Karpas-422 (cell line): ENCODE measurements around the gene B3GAT1. TPM values are rescaled to one million over a fixed set of nuclear protein-coding genes. Genes with fewer than 3 reads are reported as not detected.

Experiments used
- total RNA-seq: library from RNA; depleted of rRNA; stranded (reverse); fragments of >200 nt; shearing (Covaris generic); gene quantifications from 2 replicates; pipeline ENCODE4 v1.2.3, GENCODE V29; 2014; ENCODE audit warnings: low replicate concordance; rRNA removed

Gene B3GAT1
- total RNA-seq, 1 experiment from 2014 or later = not detected

Other genes starting within 250 kb of the B3GAT1 start
- gene NCAPD3, start 188.3 kb downstream of the B3GAT1 start, total RNA-seq = 19.5 and 22.0 TPM in 2 replicates
- gene VPS26B, start 187.6 kb downstream of the B3GAT1 start, total RNA-seq = 7.9 and 11.2 TPM in 2 replicates
- gene THYN1, start 158.9 kb downstream of the B3GAT1 start, total RNA-seq = 30.0 and 54.0 TPM in 2 replicates
- gene ACAD8, start 158.7 kb downstream of the B3GAT1 start, total RNA-seq = 9.6 and 9.9 TPM in 2 replicates
- not detected in 2 replicates for gene GLB1L3, start 135.9 kb downstream of the B3GAT1 start, total RNA-seq
- not detected in 2 replicates for gene GLB1L2, start 80.3 kb downstream of the B3GAT1 start, total RNA-seq